Measurements from ENCODE around the gene ZBTB44.
"Not testable (repeated sequence)": the region's sequence is repeated elsewhere in the genome, so short reads cannot be mapped to it uniquely, and the experiment has no call there.

Gene ZBTB44

DNA sequence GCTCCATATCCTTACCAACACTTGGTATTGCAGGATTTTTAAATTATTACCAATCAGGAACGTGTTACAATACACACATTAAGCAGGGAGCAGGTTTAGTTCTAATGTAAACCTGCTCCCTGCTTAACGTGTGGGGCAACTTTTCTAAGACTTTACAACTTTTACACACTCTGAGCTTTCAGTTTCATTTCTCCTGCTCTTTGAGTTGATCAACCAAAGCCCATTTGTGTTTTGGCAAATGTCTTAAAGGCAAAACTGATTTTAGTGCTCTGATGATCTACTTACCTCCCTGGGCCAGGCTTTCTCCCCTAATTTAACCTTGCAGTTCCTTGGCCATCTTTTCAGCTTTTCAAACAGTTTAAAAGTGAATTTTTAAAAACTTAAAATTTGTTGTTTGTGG lies 70.9 kb downstream of the ZBTB44 start:
- TF ChIP-seq, protein P1, sequence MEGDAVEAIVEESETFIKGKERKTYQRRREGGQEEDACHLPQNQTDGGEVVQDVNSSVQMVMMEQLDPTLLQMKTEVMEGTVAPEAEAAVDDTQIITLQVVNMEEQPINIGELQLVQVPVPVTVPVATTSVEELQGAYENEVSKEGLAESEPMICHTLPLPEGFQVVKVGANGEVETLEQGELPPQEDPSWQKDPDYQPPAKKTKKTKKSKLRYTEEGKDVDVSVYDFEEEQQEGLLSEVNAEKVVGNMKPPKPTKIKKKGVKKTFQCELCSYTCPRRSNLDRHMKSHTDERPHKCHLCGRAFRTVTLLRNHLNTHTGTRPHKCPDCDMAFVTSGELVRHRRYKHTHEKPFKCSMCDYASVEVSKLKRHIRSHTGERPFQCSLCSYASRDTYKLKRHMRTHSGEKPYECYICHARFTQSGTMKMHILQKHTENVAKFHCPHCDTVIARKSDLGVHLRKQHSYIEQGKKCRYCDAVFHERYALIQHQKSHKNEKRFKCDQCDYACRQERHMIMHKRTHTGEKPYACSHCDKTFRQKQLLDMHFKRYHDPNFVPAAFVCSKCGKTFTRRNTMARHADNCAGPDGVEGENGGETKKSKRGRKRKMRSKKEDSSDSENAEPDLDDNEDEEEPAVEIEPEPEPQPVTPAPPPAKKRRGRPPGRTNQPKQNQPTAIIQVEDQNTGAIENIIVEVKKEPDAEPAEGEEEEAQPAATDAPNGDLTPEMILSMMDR (IDR thresholded peaks at IDR 0.05): no peak
- H3K9ac ChIP-seq: no peak overlapping the region

DNA sequence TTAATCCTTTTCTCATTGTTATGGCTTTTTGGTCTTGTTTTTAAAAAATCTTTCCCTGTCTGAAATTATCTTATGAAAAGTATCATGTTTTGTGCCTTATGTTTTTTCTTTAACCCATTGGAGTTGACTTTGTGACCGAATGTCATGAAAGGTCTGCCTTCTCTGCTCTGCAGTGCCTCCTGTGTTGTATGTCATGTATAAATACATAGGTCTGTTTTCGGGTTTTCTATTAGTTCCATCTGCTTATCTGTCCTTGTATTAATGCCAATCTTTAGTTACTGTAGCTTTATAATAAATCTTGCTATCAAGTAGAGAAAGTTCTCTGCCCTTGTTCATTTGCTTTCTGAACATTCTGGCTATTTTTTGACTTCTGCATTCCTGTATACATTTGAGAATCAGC lies 73.0 kb downstream of the ZBTB44 start:
- Histone ChIP-seq H3K9ac (no peak overlapping the region), H3K27ac (no peak overlapping the region), H2AFZ (no peak overlapping the region), H3K79me2 (no peaks in the 10 kb centered on the region), H3K27me3 (ENCODE audit: control insufficient read depth, insufficient read depth, low read length) (no peaks in the 10 kb centered on the region), H3K4me3 (ENCODE audit: low read depth, low read length) (no peak overlapping the region), H3K9me3 (ENCODE audit: control insufficient read depth, low read length) (no peaks in the 10 kb centered on the region), H3K36me3 (ENCODE audit: control insufficient read depth, insufficient read depth, low read length) (no peaks in the 10 kb centered on the region), H3K4me1 (no peaks in the 10 kb centered on the region), H3K4me2 (ENCODE audit: low read length) (no peak overlapping the region)
- TF ChIP-seq, protein P1 (IDR thresholded peaks at IDR 0.05): no peak

More for the DNA sequence above, 70.9 kb downstream of the ZBTB44 start:
- no peaks in the 10 kb centered on the region for H3K4me1 ChIP-seq
- H3K36me3 ChIP-seq (ENCODE audit: control insufficient read depth, insufficient read depth, low read length): no peaks in the 10 kb centered on the region
- no peak overlapping the region for H3K4me3 ChIP-seq (ENCODE audit: low read depth, low read length)
- H3K27ac ChIP-seq: no peak overlapping the region
- H3K27me3 ChIP-seq (ENCODE audit: control insufficient read depth, insufficient read depth, low read length): no peaks in the 10 kb centered on the region
- no peaks in the 10 kb centered on the region for H3K9me3 ChIP-seq (ENCODE audit: control insufficient read depth, low read length)
- H3K79me2 ChIP-seq: no peaks in the 10 kb centered on the region
- no peak overlapping the region for H2AFZ ChIP-seq
- no peak overlapping the region for H3K4me2 ChIP-seq (ENCODE audit: low read length)

DNA sequence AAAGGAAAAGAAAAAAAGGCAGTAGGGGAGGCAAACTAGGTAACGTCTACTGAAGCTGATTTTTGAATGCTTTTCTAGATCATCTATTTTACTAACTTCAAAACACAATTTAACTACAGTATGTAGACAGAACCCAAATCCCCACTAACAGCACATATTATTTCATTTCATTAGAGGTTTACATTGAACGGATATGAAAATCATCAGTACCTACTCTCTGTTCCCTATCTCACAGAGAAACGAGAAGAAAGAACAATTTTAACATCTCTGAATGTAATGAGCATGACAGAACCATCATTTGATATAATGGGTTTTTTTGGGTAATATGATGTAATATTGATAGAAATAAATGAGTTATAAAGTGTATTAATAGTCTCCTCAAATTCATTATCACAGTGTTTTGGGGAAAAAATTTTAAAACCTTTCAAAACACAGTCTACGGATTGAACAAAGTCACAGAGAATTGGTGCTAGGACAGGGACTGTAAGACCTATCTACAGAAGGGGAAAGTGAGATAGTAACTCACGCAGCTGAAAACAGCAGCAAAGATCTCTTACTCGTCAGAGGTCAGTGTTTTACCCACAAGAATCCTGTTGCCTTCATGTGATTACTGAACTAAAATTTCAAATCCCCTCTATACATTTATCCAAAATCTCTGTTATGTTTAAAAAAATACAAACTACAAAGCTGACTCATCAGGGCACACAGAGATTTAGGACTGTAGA lies 77.3 kb downstream of the ZBTB44 start:
- Histone ChIP-seq H3K4me3 (ENCODE audit: low read depth, low read length) (no peak overlapping the region), H3K27ac (no peak overlapping the region), H3K27me3 (ENCODE audit: control insufficient read depth, insufficient read depth, low read length) (no peaks in the 10 kb centered on the region), H3K9me3 (ENCODE audit: control insufficient read depth, low read length) (no peaks in the 10 kb centered on the region), H3K9ac (no peak overlapping the region), H3K4me2 (ENCODE audit: low read length) (no peak overlapping the region), H2AFZ (no peak overlapping the region), H3K36me3 (ENCODE audit: control insufficient read depth, insufficient read depth, low read length) (no peaks in the 10 kb centered on the region), H3K4me1 (no peaks in the 10 kb centered on the region), H3K79me2 (no peaks in the 10 kb centered on the region)
- TF ChIP-seq, protein P1 (IDR thresholded peaks at IDR 0.05): no peak

GRCh38 chr11:130234315-130234714 lies 80.4 kb downstream of the ZBTB44 start:
- TF ChIP-seq, protein P1 (IDR thresholded peaks at IDR 0.05): no peak
- Histone ChIP-seq H3K4me1 (no peaks in the 10 kb centered on the region), H3K4me3 (ENCODE audit: low read depth, low read length) (no peak overlapping the region), H3K9ac (no peak overlapping the region), H3K27me3 (ENCODE audit: control insufficient read depth, insufficient read depth, low read length) (no peaks in the 10 kb centered on the region), H2AFZ (no peak overlapping the region), H3K27ac (no peak overlapping the region), H3K36me3 (ENCODE audit: control insufficient read depth, insufficient read depth, low read length) (no peaks in the 10 kb centered on the region), H3K4me2 (ENCODE audit: low read length) (no peak overlapping the region), H3K79me2 (no peaks in the 10 kb centered on the region), H3K9me3 (ENCODE audit: control insufficient read depth, low read length) (no peaks in the 10 kb centered on the region)

DNA sequence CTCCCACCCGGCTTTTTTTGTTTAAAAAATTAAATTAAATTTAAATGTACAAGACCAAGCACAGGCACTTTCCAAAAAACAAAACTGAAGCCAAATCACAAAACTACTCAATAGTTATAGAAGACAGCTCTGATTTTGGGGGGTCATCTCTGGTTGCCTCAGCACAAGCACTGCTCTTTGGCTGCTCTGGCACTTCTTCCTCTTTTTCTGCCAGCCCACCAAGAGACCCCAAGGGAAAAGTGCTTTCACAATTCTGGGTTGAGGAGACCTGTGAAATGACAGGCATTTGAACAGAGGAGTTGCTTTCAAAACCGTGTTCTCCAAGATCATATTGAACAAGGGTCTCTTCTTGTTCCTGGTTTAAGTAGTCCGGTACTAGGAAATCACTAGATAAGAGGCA lies 80.8 kb downstream of the ZBTB44 start:
- not testable (repeated sequence) for H3K9me3 ChIP-seq (ENCODE audit: control insufficient read depth, low read length); H3K9ac ChIP-seq; H2AFZ ChIP-seq; H3K36me3 ChIP-seq (ENCODE audit: control insufficient read depth, insufficient read depth, low read length); H3K79me2 ChIP-seq; H3K4me3 ChIP-seq (ENCODE audit: low read depth, low read length); H3K4me2 ChIP-seq (ENCODE audit: low read length); H3K27me3 ChIP-seq (ENCODE audit: control insufficient read depth, insufficient read depth, low read length); H3K4me1 ChIP-seq; H3K27ac ChIP-seq

GRCh38 chr11:130233486-130233885 lies 81.2 kb downstream of the ZBTB44 start:
- H3K79me2 ChIP-seq; H3K36me3 ChIP-seq (ENCODE audit: control insufficient read depth, insufficient read depth, low read length); H3K9ac ChIP-seq; H3K4me1 ChIP-seq; H3K9me3 ChIP-seq (ENCODE audit: control insufficient read depth, low read length); H3K4me3 ChIP-seq (ENCODE audit: low read depth, low read length); H3K27ac ChIP-seq; H2AFZ ChIP-seq; H3K27me3 ChIP-seq (ENCODE audit: control insufficient read depth, insufficient read depth, low read length); H3K4me2 ChIP-seq (ENCODE audit: low read length): not testable (repeated sequence)
